Breast epithelium (tissue), 3 donors: ENCODE results near the gene HAPLN2.

Experiments used
- CTCF ChIP-seq, 3 donors: fragments of 450-650 bp; IDR thresholded peaks; one replicate each; pipeline ENCODE4 v1.5.1; 2016 to 2017; ENCODE audit warnings: antibody characterized with exemption in 3 of 3, mild to moderate bottlenecking in 3 of 3, moderate library complexity in 3 of 3
- POLR2A ChIP-seq: fragments of 450-650 bp; IDR thresholded peaks from one replicate; pipeline ENCODE4 v1.6.1; 2016; ENCODE audit warnings: antibody characterized with exemption, mild to moderate bottlenecking, moderate library complexity
- POLR2AphosphoS5 ChIP-seq, 3 donors: sonication (generic); formaldehyde crosslinking; IDR thresholded peaks; one replicate each; pipeline ENCODE4 v1.6.1; 2017; ENCODE audit warnings: antibody characterized with exemption in 3 of 3

GRCh38 chr1:156586323-156586722 is 32.9 kb upstream of the HAPLN2 start:
- TF ChIP-seq CTCF (IDR thresholded peaks at IDR 0.05): no peak
- no peak for TF ChIP-seq POLR2A
- no peak for TF ChIP-seq POLR2AphosphoS5 (IDR thresholded peaks at IDR 0.05)
